Loucy (cell line): ENCODE data around the gene C1orf56.

Source experiments
- CTCF ChIP-seq: fragments of 200-600 bp; sonication (generic); conservative IDR thresholded peaks from 2 replicates; pipeline ENCODE4 v1.5.1; 2014; ENCODE audit warnings: mild to moderate bottlenecking, antibody characterized with exemption, low read length
- EZH2phosphoT487 ChIP-seq: fragments of 200-600 bp; IDR thresholded peaks from 2 replicates; pipeline ENCODE4 v1.6.1; 2018; ENCODE audit warnings: antibody characterized with exemption, mild to moderate bottlenecking, moderate library complexity, borderline replicate concordance

GRCh38 chr1:151006327-151007052 lies 41.1 kb upstream of the C1orf56 start, which contains the start of gene MINDY1:
- peak; percentile 63 for TF ChIP-seq CTCF
- no peak for TF ChIP-seq EZH2phosphoT487
